Measurements from ENCODE around the gene FANCD2OS. TPM values are rescaled to one million over a fixed set of nuclear protein-coding genes. Genes with fewer than 3 reads are reported as not detected.
A peak's percentile ranks its signal among the peaks of the same experiment; 100 is the strongest.

FANCD2OS gene
- total RNA-seq, 1 experiment from 2014 or later, result not detected

GRCh38 chr3:10115326-10116137 is 7.5 kb upstream of the FANCD2OS start, which contains the start of gene BRK1:
Gene BRK1, plus strand, starts transcription at chr3:10115675. Its CDS starts 27 bp downstream, at chr3:10115702.
- Histone ChIP-seq H3K27ac (ENCODE audit: insufficient read length, low read depth, low read length) (no peak within 1 kb of the TSS), H3K4me1 (ENCODE audit: insufficient read depth, low read length) (no peaks in the 10 kb centered on the region), H3K9ac (ENCODE audit: extremely low read depth, insufficient read length, low read length) (peak within 1 kb of the TSS; percentile 74), H3K56ac (ENCODE audit: insufficient read length, low read depth, low read length) (no peak within 1 kb of the TSS), H3K27me3 (ENCODE audit: insufficient read depth, low read length) (no peaks in the 10 kb centered on the region), H3K23ac (ENCODE audit: insufficient read length, low read depth, low read length) (no peak within 1 kb of the TSS), H2BK12ac (ENCODE audit: insufficient read length, low read depth, low read length) (no peak within 1 kb of the TSS), H4K91ac (ENCODE audit: insufficient read length, low read depth, low read length) (no peak within 1 kb of the TSS), H2BK20ac (ENCODE audit: low read depth, low read length, poor library complexity, severe bottlenecking) (no peak within 1 kb of the TSS), H4K20me1 (ENCODE audit: control insufficient read depth, insufficient read depth, insufficient read length) (no peaks in the 10 kb centered on the region), H2BK15ac (ENCODE audit: low read depth, low read length) (no peak within 1 kb of the TSS), H3T11ph (ENCODE audit: low read length) (no peak within 1 kb of the TSS), H3K4me2 (ENCODE audit: insufficient read depth, insufficient read length, low read length) (peak within 1 kb of the TSS; percentile 94), H2AK5ac (ENCODE audit: insufficient read length, low read length) (no peak within 1 kb of the TSS), H2AFZ (ENCODE audit: low read length) (peak within 1 kb of the TSS; percentile 83), H3K79me1 (ENCODE audit: insufficient read depth, low read depth, low read length, poor library complexity, severe bottlenecking) (peaks cover 4% of the 10 kb centered on the region), H3K9me3 (ENCODE audit: control insufficient read depth, low read depth, low read length) (no peaks in the 10 kb centered on the region), H3K18ac (ENCODE audit: insufficient read length, low read depth, low read length) (peak within 1 kb of the TSS; percentile 68), H4K5ac (ENCODE audit: insufficient read length, low read depth, low read length) (no peak within 1 kb of the TSS), H3K4ac (ENCODE audit: low read depth, low read length) (no peak within 1 kb of the TSS), H4K8ac (replicated peaks; ENCODE audit: insufficient read length, low read depth, low read length) (no peak within 1 kb of the TSS), H3K23me2 (ENCODE audit: insufficient read length, low read depth, low read length, poor library complexity, severe bottlenecking) (peaks cover 6% of the 10 kb centered on the region), H2BK5ac (ENCODE audit: insufficient read length, low read length) (no peak within 1 kb of the TSS), H3K14ac (ENCODE audit: insufficient read depth, low read length) (peak within 1 kb of the TSS; percentile 69), H3K79me2 (ENCODE audit: insufficient read depth, low read length) (peaks cover 15% of the 10 kb centered on the region; the same call in 1 of the 2 replicates), H2BK120ac (ENCODE audit: low read depth, low read length, poor library complexity, severe bottlenecking) (no peak within 1 kb of the TSS)
- Mint-ChIP-seq H3K27ac (peak within 1 kb of the TSS; percentile 89 to 99 (median 99)), H3K36me3 (ENCODE audit: insufficient read depth in 1 of 3, low read depth in 3 of 3) (peaks cover 4 to 14% (median 4%) of the 10 kb centered on the region in 3 experiments; a peak in 5 of 7 replicates), H3K4me1 (peaks cover 9 to 10% of the 10 kb centered on the region in 2 experiments), H3K27me3 (ENCODE audit: low read depth) (peaks cover 2% of the 10 kb centered on the region; the same call in 1 of the 2 replicates), H3K4me3 (peak within 1 kb of the TSS; percentile 98 to 100), H3K9me3 (no peaks in the 10 kb centered on the region)
- TF ChIP-seq, protein P1, sequence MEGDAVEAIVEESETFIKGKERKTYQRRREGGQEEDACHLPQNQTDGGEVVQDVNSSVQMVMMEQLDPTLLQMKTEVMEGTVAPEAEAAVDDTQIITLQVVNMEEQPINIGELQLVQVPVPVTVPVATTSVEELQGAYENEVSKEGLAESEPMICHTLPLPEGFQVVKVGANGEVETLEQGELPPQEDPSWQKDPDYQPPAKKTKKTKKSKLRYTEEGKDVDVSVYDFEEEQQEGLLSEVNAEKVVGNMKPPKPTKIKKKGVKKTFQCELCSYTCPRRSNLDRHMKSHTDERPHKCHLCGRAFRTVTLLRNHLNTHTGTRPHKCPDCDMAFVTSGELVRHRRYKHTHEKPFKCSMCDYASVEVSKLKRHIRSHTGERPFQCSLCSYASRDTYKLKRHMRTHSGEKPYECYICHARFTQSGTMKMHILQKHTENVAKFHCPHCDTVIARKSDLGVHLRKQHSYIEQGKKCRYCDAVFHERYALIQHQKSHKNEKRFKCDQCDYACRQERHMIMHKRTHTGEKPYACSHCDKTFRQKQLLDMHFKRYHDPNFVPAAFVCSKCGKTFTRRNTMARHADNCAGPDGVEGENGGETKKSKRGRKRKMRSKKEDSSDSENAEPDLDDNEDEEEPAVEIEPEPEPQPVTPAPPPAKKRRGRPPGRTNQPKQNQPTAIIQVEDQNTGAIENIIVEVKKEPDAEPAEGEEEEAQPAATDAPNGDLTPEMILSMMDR (conservative IDR thresholded peaks at IDR 0.05), result no peak
- DNase-seq, result peak; percentile 91
- no CpG with 5 or more reads among the region's 54 CpGs for WGBS (ENCODE audit: extremely low coverage, insufficient read length, low lambda C conversion rate)

Data from H9 (cell line).